Prostate gland (tissue), 2 donors: Measurements from ENCODE around the gene ATP6V1C2.

Experiments
- CTCF ChIP-seq, 4 experiments: fragments of 200-600 bp in 2 of 4; fragments of 450-650 bp in 2 of 4; sonication (generic) in 2 of 4; IDR thresholded peaks; 1 replicate in 3 of 4; 2 replicates in 1 of 4; pipeline ENCODE4 v1.5.1; 2016 to 2019; ENCODE audit warnings: antibody characterized with exemption in 4 of 4, mild to moderate bottlenecking in 2 of 4, moderate library complexity in 2 of 4
- POLR2A ChIP-seq: fragments of 450-650 bp; IDR thresholded peaks from one replicate; pipeline ENCODE4 v1.6.1; 2016; ENCODE audit warnings: antibody characterized with exemption, mild to moderate bottlenecking
- POLR2AphosphoS5 ChIP-seq: sonication (generic); formaldehyde crosslinking; IDR thresholded peaks from one replicate; pipeline ENCODE4 v1.6.1; 2017; ENCODE audit warnings: antibody characterized with exemption

DNA sequence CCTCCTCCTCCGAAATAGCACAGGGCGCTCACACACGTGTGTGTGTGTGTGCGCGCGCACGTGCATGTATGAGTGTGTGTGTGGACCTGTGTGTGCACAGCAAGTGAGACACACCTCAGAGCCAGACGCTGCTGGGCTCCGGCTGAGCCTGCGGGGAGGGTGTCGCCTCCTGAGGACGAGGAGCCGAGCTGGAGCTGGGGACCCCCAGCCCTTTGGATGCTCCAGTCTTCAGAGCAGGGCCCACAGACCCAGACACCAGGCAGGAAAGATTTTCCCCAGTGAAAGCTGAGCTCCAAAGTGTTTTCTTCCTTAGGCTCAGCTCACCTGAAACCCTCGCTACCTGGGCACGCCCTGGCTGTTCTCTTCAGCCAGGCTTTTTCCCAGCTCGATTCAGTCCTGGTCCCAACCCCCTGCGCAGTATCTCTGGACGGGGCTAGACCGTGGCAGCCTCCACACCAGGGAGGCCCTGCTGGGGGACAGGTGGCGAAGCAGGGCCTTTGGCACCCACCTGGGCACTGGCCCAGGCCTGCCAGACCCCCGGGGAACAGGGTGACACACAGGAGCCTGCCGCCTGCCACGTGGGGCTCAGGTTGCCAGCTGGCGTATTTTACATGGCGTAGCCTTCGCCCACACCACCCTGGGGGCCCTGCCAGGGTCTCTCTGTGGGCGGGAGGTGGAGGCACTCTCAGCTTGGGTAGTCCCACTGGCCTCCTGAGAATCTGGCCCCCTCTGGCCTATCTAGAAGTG is 55.0 kb downstream of the ATP6V1C2 start:
- TF ChIP-seq CTCF (IDR thresholded peaks at IDR 0.05) (no peak), POLR2A (no peak), POLR2AphosphoS5 (no peak)
